ENCODE data around the gene OTUD7B.
"Not testable (repeated sequence)": the region's sequence is repeated elsewhere in the genome, so short reads cannot be mapped to it uniquely, and the experiment has no call there.

OTUD7B gene

DNA sequence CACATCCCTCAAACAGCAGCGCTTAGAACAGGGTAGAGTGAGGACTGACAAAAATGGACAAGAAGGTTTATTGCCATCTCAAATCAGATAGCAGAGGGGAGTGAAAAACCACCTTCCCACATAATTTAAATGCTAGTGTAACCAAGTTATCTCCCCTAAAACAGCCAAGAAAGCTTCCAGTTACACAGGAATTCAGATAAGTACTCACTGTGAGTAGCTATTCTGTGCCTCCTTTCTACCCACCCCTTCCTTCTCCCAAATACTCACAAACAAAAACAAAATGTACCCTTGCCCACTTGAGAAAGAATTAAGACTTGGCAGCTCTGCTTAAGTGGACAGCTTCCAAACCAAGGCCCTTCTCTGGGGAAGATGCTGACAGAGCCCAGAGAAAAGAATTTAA lies 9.1 kb downstream of the OTUD7B start:
- no peak for DNase-seq

DNA sequence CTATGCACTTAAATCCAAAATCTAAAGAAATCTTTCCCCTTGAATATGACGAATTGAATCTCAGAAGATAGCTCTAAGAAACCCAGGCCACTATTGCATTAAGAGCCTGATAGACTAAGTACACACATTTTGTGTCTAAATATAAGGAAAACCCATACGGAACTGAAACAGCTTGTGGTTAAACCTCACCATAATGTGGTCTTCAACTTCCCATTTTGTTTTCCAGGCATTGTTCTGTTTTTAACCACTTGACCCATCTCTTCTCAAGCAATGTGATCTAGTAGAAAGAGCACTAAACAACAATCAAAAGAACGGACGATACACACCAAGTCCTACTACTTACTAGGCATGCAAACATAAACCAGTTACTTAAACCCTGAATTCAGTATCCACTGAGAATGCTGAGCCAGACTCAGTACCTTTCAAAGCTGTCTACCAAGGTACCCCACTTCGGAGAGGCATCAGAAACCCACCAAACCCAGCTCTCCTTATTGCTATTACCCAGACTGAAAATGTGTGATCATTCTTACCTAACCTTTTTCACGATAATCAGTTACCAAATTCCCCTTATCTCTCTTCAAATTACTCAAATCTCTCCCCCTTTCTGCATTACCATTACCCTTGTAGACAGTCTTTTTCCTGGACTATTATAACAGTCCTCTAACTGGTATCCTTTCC lies 12.8 kb downstream of the OTUD7B start:
- no peak for DNase-seq

DNA sequence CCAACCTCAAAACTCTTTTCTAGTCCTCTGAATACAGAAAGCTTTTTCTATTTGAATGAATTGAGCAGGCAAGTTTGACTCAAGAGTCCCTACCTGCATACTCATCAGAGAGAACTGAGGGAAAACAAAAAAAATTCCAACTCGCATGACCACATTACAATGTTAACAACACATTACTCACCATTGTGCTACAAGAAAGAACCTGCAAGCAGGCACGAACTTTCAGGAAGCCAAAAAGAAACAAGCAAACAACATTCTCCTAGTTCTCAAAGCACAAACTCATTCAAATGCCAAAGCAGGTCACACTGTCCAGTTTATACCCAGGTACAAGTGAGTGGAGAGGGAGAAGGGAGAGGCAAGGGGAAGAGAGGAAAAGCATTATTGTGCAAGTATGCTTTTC lies 14.6 kb downstream of the OTUD7B start:
- no peak for DNase-seq

DNA sequence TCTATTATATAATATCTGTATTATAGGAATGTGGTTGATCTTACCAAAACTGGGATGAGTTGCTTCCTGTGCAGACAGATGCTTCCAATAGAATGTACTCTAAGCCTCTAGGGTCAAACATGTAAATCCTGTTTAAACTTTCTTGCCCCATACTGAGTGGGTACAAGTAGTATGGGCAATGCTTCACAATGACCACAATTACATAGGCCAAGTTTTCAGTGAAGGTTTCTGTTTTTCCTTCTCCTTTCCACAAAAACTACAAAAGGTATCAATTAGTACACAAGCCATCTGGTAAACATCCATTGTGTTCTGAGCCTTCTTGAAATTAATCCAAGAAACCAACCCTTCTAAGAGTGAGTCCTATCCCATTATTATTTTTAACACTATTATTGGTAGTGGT lies 16.8 kb downstream of the OTUD7B start:
- no peak for DNase-seq

DNA sequence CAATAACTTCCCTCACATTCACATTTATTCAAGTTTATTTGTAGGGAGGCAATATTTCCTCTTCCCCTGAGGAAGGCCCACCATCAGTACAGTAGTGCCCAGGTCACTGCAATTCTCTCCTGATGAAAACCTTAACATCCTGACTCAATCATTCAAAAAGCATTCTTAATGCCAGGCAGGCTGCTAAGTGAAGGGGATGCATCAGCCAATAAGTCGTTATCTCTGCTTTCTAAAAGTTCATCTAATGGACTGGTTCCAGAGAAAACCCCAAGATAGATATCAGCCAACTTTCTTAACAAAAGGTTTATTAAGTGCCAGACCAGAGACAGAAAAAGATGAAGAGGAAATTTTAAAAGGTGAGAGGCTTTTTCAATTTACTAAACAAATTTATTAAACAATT lies 17.3 kb downstream of the OTUD7B start:
- no peak for DNase-seq

DNA sequence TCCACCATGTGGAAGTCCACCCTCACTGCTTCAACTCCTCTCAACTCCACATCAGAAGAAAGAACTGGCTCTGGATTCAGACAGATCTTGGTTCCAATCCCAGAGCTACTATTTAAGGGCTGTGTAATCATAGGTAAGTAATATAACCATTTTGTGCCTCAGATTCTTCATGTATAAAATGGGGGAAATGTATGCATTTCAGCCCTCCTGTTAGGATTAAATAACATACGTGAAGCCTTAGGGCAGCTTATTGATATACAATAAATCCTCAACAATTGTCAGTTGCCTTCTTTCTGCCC lies 23.3 kb downstream of the OTUD7B start:
- DNase-seq = no peak

DNA sequence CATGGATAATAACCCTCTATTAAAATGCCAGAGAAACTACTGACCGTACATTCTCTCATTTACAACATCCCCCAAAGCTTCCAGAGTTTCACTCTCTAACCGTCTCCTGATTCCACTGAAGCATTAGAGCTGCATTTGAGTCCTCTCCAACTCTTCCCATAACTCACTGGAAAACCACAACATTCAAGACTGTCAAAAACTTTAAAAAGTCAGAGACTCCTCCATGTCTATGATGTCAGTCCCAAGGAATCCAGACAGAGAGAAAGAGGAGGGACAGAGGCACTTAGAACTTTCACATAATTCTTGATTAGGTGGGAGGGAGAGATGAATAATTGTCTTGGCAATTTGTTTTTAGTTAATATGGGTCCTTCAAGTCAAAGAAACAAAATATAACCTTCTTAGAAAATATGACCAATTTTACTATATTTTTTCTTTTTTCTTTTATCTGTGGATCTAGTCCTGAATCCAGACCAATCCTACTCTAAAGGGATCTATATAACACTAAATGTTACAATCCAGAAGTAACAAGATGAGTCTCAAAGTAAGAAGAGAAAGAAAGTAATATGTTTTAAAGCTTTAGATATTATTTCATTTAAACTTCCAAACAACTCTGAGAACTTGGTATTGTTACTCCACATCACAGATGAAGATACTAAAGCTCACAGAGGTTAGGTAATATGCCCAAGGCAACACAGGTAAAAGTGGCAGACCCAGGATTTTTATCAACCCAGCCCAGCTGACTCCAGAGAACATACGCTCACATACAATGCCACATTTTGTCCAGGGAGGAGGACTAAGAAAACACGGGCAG lies 23.8 kb downstream of the OTUD7B start:
- no peak for DNase-seq

DNA sequence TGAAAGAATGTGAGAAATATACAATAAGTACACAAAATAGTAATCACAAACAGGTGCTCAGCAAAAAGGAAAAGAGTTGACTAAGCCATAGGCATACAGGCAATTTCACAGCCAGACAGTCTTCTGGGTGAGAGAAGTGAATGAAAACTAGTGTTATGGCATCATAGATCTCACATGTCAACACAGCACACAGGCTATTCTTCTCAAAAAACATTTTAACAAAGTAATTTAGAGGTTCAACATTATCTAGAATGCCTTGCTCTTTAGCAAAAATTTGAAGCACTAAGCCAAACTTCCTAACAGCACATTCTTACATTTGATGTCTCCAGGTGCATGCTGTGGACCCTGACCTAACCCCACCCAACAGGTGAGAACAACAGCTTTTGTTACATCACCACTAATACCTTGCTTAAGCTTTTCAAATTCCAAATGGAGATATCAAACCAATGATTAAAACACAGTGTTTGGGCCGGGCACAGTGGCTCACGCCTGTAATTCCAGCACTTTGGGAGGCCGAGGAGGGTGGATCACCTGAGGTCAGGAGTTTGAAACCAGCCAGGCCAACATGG lies 30.5 kb downstream of the OTUD7B start:
- no peak for DNase-seq

DNA sequence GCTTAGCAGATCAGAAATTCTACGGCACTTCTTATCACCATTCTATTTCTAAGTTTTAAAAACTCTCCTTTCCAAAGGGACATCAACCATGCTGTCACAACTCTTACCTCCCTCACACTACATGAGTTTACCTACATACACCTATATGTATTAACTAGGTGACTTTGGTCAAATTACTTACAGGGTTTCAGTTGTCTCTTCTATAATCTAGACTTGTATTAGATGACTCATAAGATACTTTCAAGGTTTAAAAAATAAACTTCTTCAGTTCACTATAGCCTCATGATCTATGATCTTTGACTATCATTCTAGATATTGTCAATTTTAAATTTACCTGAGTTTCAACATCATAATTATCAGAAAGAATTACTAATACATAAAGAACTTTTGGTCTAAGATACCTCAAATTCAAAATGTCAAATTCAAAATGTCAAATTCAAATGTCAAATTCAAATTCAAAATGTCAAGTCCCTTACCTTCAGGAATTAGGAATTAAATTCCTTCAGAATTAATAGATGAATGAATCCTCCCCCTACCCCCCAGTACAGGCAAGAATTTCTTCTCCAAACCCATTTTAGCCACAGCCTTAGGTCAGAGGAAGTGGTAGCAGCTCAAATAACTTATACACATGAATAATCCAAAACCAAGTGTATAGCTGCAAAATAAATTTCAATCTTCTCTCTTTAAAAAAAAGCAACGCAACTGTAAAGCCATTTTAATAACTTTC lies 31.1 kb downstream of the OTUD7B start:
- no peak for DNase-seq

DNA sequence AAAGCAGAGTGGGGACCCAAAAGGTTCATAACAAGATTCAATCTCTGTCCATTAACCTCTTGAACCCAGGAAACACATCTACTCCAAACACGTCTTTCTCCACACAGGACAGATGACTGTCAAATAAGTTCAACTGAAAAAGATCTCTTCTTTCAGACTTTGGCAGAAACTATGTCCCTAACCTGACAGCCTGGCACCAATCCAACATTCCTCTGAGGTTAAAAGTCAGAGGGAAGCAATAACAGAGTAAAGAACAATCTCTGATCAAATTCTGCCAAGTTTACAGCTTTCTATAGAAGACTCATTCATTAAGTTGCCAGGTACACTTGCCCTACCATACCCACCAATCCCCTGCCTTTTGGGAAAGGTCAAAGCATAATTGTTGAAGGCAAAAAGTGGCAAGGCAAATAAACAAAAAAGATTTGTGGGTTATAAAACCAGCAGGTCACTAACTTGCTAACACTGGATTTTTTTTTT lies 31.9 kb downstream of the OTUD7B start:
- no peak for DNase-seq

DNA sequence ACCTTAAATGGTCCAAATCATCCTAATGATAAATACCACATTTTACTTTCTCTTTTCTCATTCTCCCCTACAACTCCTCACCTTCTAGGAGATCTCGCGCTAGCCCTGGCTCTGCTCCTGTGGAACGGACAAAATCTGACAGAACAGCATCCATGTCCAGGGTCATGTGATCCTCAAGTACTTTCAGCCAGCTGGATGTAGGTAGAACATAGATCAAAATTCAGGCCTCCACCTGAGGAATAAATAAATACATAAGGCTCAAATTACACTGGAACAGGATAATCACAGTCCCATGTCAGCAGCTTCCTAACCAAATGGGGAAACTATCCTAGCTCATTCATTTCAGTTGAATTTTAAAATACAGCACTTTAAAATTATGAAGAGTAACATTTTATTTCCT lies 33.2 kb downstream of the OTUD7B start:
- peak; percentile 57 for DNase-seq

DNA sequence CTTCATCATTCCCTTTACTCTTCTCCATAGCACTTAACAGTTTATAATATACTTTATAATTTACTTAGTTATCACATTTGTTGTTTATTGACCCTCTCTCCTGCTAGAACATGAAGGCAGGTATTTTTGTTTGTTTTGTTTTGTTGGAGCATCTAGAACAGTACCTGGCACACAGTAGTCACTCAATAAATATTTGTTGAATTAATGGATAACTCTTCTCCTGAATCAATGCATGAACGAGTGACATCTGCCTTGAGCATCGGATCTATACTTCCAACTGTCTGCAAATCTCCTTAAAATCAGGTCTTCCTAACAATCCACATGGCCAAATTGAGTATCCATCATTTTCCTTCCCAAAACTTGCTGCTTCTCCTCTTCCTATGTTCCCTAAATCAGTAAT lies 38.0 kb downstream of the OTUD7B start:
- no peak for DNase-seq

DNA sequence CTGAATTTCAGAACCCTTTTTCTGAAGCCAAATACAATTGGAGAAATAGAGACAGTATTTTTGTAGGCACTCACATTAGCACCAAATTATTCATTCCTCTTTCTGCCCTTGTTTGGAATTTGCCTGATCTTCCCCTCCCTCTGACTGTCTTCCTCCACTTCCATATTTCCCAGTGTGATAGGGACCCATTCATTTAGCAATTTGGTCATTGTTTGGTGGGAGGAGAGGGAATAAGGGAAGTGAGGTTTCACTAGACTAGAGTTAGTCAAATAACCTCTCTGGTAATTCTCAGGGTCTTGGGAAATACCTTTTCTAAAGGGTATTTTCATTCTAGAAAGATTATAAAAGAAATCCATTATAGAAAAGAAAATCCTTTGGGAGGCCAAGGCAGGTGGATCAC lies 42.9 kb downstream of the OTUD7B start:
- DNase-seq = no peak

DNA sequence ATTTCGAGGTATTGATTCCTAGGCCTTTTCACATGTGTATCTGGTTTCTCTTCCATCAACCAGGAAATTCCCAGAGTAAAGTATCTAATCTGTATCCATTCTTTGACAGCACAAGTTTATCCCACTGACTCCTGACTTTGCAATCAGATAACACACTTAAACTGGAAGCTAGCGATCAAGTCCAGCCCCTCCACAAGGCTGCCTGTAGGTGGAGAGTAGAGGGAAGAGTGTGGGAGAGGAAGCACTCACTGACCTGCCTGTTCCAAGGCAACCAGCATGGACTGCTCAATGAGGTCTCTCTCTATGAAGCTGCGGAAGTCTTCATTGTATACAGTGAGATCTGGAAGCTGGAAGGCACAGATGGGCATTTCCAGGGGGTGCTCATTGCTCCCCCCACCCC lies 43.5 kb downstream of the OTUD7B start:
- DNase-seq = no peak

DNA sequence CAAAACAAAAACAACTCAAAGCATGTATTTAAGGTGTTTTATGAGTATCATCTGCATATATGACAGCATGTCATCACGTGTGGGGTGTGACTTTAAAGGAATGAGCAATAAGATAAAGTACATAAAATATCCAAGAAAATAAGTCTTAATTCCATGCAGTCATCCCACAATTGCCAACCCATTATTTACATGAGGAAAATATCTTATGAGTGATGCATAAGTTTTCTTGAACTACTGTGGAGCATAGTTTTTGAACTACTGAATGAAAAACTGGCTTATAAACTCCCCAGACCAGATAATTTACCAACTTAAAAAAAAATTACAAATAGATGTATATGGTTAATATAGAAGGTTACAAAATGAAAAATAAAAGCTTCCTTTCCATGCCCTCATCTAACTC lies 44.1 kb downstream of the OTUD7B start:
- DNase-seq = no peak

DNA sequence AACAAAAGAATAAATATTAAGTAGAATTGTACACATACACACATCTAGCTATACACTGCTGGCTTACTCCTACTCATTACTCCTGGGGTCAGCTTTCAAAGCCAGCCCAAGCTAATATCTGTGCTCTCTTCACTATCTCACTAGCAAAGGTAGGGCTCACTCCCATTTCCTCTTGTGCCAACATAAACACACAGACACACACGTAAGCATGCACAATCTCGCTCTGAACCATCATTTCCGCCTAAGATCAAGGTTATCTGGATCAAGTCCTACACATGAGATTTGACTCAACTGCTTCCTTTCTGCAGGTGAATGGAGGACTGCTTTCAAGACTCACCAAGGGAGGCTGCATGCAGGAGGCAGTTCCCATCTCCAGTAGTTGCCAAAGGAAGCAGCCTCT lies 45.1 kb downstream of the OTUD7B start:
- DNase-seq = no peak

DNA sequence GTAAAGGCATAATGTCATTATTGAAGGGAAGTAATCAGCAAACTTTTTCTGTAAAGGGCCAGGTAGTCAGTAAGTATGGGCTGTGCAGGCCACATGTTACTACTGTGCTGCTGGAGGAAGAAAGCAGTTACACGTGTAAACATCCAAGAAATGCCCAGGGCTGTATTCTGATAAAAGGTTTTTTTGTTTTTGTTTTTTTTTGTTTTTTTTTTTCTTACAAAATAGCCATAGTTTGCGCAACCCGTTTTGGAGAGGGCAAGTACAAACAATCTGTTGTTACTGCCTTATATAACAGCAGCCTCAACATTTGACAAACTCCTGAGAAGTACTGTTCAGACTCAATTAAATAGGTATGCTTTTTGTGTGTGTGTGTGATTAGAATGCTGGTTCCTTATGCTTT lies 47.2 kb downstream of the OTUD7B start:
- DNase-seq = no peak

DNA sequence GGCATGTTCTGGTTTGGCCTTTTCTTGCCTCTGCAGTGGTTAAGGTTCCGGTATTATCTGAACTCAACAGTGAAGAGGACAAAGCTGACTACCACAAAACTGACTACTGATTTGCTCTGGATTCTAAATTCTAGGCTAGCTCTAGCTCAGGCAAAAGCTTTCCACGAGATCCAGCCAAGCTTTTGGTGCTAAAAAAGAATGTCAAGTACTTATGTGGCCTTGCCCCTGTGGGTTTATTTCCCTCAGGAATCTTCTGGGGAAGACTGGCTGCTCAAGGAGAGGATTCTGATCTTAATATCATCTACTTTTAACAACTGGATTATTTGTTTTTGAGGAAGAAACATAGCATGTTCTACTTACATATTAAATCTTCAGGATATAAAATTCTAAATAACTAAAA lies 47.8 kb downstream of the OTUD7B start:
- no peak for DNase-seq

DNA sequence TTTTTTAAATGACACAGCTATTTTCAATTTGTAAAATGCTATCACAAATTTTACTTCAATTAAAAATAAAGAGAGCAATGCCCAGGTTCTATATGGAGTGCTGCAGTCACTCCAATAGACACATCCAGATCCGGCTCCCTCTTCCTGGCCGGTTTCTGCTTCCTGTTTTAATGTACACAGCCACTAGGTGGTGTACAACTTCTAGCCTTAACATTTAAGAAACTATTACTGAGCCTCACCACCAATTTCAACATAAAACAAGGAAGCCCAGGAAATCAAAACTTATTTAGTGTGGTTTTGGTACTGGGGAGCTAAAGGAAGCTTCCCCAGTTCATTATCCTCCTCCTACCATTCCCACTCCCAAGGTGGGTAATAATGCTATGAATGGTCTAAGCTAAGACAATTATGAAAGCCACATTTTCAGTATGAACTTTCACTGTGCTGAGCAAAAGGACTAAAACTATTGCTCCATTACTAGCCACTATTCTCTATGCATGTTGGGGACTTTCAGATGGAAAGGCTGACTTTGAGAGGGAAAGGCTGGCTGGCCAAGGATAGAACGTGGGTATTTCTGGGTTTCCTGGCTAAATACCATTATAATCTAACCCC lies 48.4 kb downstream of the OTUD7B start:
- DNase-seq = peak; percentile 61

DNA sequence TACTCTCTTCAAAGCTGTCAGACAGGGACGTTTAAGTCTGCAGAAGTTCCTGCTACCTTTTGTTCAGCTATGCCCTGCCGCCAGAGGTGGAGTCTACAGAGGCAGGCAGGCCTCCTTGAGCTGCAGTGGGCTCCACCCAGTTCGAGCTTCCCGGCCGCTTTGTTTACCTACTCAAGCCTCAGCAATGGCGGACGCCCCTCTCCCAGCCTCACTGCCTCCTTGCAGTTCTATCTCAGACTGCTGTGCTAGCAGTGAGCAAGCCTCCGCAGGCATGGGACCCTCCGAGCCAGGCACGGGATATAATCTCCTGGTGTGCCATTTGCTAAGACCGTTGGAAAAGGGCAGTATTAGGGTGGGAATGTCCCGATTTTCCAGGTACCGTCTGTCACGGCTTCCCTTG lies 53.0 kb downstream of the OTUD7B start:
- DNase-seq = not testable (repeated sequence)

DNA sequence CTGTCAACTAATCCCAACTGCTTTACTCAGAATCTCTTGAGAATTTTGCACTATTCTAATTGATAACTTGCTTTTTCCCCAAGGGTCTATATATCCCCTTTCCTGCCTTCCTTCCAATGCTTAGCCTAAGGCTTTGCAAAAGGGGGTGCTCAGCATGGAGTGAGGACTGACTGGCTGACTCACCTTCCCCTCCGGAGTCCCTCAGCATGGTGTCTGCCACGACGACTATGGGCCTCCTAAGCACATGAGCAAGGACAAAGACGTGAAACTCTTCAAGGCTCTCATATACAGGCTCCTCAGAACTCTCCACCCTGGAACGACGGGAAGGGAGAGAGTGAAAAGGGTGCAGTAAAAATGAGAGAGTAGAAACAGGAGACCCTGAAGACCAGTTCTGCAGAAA lies 60.6 kb downstream of the OTUD7B start:
- no peak for DNase-seq

DNA sequence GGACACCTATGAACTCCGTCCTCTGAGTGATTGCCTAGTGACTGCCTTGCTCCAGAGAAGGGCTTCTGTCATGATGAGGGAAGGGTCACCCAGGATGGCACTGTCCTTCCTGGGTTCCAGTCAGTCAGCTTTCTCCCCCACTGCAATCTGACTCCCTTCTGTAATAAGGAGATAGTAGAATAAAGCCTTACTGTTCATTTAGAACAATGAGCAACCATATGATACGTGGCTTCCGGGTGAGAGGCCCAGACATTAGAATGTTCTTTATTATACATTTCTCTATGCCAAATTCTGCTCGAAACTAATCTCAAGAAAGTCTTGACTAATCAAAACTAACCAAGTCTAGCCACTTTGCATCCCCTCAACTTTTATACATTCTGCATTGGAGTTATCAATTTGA lies 65.3 kb downstream of the OTUD7B start:
- no peak for DNase-seq

DNA sequence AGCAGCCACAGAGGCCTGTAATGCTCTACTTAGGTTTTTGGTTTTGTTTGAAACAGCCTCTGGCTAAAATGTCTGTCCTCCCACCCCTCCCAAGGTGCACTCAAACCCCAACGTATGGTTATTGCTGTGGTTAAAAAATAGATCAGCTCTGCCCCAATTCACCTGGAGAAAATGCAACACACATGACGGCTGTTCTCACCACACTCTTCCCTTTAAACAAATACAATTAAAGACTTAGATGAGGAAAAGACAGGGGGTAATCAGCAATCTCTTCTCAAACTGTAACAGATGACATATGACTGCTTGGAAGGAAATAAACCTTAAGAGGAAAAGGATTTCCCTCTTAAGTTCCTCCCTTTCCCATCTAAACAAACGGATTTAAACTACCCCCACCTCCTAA lies 67.6 kb downstream of the OTUD7B start:
- DNase-seq = no peak

All from NCI-H748 treated with DMSO at 0.1 percent for 48 hours (cell line).